PFSK-1 (cell line): ENCODE results near the gene CFAP70.

Experiments used
- POLR2AphosphoS5 ChIP-seq: IDR thresholded peaks from 2 replicates; pipeline ENCODE4 v1.6.1; 2012; ENCODE audit warnings: low read depth, mild to moderate bottlenecking, control low read depth, low read length, moderate library complexity
- SIN3A ChIP-seq: IDR thresholded peaks from 2 replicates; pipeline ENCODE4 v1.6.1; 2012; ENCODE audit warnings: mild to moderate bottlenecking, low read length, moderate library complexity, borderline replicate concordance; ENCODE audit not compliant: insufficient read depth
- TAF1 ChIP-seq: IDR thresholded peaks from 2 replicates; pipeline ENCODE4 v1.6.1; 2012; ENCODE audit warnings: low read length, control low read depth, borderline replicate concordance; ENCODE audit not compliant: insufficient read depth
- TF ChIP-seq, protein P1 (sequence below), 2 experiments: IDR thresholded peaks; 2 replicates each; pipeline versions ENCODE4 v1.6.1 to v1.8.0; 2011 to 2012; ENCODE audit warnings: low read depth in 2 of 2, low read length in 2 of 2, control low read depth in 1 of 2, inconsistent platforms in 1 of 2, mild to moderate bottlenecking in 1 of 2, moderate library complexity in 1 of 2; ENCODE audit not compliant: insufficient read depth in 1 of 2

DNA sequence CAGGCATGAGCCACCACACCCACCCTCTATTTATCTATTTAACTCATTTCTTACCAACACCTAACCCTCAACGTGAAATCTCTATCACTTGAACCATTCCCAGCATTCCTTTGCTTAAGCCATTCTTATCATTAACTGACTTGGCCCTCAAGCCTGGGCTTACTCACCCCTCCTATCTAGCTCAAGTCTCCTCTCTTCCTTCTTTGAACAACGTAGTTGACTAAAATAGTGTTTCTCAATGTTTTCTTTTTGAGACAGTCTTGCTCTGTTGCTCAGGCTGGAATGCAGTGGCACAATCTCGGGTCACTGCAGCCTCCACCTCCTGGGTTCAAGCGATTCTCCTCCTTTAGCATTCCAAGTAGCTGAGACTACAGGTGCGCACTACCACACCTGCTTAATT is 48.2 kb upstream of the CFAP70 start:
- TF ChIP-seq TAF1 (no peak), POLR2AphosphoS5 (no peak), SIN3A (no peak)
- TF ChIP-seq, protein P1, sequence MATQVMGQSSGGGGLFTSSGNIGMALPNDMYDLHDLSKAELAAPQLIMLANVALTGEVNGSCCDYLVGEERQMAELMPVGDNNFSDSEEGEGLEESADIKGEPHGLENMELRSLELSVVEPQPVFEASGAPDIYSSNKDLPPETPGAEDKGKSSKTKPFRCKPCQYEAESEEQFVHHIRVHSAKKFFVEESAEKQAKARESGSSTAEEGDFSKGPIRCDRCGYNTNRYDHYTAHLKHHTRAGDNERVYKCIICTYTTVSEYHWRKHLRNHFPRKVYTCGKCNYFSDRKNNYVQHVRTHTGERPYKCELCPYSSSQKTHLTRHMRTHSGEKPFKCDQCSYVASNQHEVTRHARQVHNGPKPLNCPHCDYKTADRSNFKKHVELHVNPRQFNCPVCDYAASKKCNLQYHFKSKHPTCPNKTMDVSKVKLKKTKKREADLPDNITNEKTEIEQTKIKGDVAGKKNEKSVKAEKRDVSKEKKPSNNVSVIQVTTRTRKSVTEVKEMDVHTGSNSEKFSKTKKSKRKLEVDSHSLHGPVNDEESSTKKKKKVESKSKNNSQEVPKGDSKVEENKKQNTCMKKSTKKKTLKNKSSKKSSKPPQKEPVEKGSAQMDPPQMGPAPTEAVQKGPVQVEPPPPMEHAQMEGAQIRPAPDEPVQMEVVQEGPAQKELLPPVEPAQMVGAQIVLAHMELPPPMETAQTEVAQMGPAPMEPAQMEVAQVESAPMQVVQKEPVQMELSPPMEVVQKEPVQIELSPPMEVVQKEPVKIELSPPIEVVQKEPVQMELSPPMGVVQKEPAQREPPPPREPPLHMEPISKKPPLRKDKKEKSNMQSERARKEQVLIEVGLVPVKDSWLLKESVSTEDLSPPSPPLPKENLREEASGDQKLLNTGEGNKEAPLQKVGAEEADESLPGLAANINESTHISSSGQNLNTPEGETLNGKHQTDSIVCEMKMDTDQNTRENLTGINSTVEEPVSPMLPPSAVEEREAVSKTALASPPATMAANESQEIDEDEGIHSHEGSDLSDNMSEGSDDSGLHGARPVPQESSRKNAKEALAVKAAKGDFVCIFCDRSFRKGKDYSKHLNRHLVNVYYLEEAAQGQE (IDR thresholded peaks at IDR 0.05; ENCODE audit: insufficient read depth in 1 of 2, low read depth in 2 of 2, low read length in 2 of 2): no peak
